ENCODE measurements around the gene LAMA2. TPM values are rescaled to one million over a fixed set of nuclear protein-coding genes. Genes with fewer than 3 reads are reported as not detected.

The LAMA2 gene
- total and polyA plus RNA-seq, 2 experiments from 2014 or later = 0.91 to 6.4 TPM

- no peaks in the 10 kb centered on the region for H4K20me1 ChIP-seq (replicated peaks; ENCODE audit: insufficient read depth)
- TF ChIP-seq JUNB (IDR thresholded peaks at IDR 0.05; ENCODE audit: unreplicated experiment) (no peak), POLR2AphosphoS5 (IDR thresholded peaks at IDR 0.05; ENCODE audit: low read depth) (no peak), NANOG (IDR thresholded peaks at IDR 0.05; ENCODE audit: borderline replicate concordance) (no peak), EZH2 (IDR thresholded peaks at IDR 0.05; ENCODE audit: low read depth, unreplicated experiment) (no peak), REST (IDR thresholded peaks at IDR 0.05; ENCODE audit: unreplicated experiment) (no peak), ETS1 (IDR thresholded peaks at IDR 0.05) (no peak), STAT1 (IDR thresholded peaks at IDR 0.05; ENCODE audit: unreplicated experiment) (no peak), CREB1 (CRISPR knock-in tag; IDR thresholded peaks at IDR 0.05; ENCODE audit: low read depth) (no peak), ZNF331 (CRISPR knock-in tag; IDR thresholded peaks at IDR 0.05; ENCODE audit: low read depth) (no peak), ZNF462 (CRISPR knock-in tag; IDR thresholded peaks at IDR 0.05) (no peak), EZH2phosphoT487 (IDR thresholded peaks at IDR 0.05; ENCODE audit: unreplicated experiment) (no peak), ZNF114 (CRISPR knock-in tag; IDR thresholded peaks at IDR 0.05) (no peak)
- TF ChIP-seq, protein P1, sequence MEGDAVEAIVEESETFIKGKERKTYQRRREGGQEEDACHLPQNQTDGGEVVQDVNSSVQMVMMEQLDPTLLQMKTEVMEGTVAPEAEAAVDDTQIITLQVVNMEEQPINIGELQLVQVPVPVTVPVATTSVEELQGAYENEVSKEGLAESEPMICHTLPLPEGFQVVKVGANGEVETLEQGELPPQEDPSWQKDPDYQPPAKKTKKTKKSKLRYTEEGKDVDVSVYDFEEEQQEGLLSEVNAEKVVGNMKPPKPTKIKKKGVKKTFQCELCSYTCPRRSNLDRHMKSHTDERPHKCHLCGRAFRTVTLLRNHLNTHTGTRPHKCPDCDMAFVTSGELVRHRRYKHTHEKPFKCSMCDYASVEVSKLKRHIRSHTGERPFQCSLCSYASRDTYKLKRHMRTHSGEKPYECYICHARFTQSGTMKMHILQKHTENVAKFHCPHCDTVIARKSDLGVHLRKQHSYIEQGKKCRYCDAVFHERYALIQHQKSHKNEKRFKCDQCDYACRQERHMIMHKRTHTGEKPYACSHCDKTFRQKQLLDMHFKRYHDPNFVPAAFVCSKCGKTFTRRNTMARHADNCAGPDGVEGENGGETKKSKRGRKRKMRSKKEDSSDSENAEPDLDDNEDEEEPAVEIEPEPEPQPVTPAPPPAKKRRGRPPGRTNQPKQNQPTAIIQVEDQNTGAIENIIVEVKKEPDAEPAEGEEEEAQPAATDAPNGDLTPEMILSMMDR (conservative IDR thresholded peaks at IDR 0.05; ENCODE audit: low read depth in 2 of 2) = no peak
- no peak overlapping the region for H3K4me3 ChIP-seq
- no peaks in the 10 kb centered on the region for H3K9me2 ChIP-seq (ENCODE audit: insufficient read depth)
- Mint-ChIP-seq H3K4me1 (no peaks in the 10 kb centered on the region), H3K27me3 (ENCODE audit: insufficient read depth, low read depth, poor library complexity) (no peaks in the 10 kb centered on the region), H3K36me3 (ENCODE audit: low read depth) (no peaks in the 10 kb centered on the region), H3K9me3 (no peaks in the 10 kb centered on the region), H3K4me3 (no peak overlapping the region), H3K27ac (no peak overlapping the region)
- no peaks in the 10 kb centered on the region for H3K79me2 ChIP-seq (replicated peaks; ENCODE audit: insufficient read depth)
- no peak for DNase-seq (ENCODE audit: low spot score)
- no peak for ATAC-seq
- no peaks in the 10 kb centered on the region for H3F3A ChIP-seq (replicated peaks; ENCODE audit: low read depth)
- no peaks in the 10 kb centered on the region for H3K36me3 ChIP-seq (ENCODE audit: insufficient read depth)
- no peak overlapping the region for H3K4me2 ChIP-seq
- no peak overlapping the region for H2AFZ ChIP-seq
- H3K27ac ChIP-seq (ENCODE audit: low read depth) = no peak overlapping the region
- H3K27me3 ChIP-seq (ENCODE audit: insufficient read depth) = no peaks in the 10 kb centered on the region
- no peaks in the 10 kb centered on the region for H3K4me1 ChIP-seq (ENCODE audit: insufficient read depth)
These were observed 379.7 kb downstream of the LAMA2 start for GRCh38 chr6:129262661-129263060.
